ENCODE results near the gene CACNA1E. TPM values are rescaled to one million over a fixed set of nuclear protein-coding genes. Genes with fewer than 3 reads are reported as not detected.

CACNA1E gene
- total RNA-seq, 1 donor from 2014 or later = not detected

- TF ChIP-seq, protein P1, sequence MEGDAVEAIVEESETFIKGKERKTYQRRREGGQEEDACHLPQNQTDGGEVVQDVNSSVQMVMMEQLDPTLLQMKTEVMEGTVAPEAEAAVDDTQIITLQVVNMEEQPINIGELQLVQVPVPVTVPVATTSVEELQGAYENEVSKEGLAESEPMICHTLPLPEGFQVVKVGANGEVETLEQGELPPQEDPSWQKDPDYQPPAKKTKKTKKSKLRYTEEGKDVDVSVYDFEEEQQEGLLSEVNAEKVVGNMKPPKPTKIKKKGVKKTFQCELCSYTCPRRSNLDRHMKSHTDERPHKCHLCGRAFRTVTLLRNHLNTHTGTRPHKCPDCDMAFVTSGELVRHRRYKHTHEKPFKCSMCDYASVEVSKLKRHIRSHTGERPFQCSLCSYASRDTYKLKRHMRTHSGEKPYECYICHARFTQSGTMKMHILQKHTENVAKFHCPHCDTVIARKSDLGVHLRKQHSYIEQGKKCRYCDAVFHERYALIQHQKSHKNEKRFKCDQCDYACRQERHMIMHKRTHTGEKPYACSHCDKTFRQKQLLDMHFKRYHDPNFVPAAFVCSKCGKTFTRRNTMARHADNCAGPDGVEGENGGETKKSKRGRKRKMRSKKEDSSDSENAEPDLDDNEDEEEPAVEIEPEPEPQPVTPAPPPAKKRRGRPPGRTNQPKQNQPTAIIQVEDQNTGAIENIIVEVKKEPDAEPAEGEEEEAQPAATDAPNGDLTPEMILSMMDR (IDR thresholded peaks at IDR 0.05) = no peak
Observed at GRCh38 chr1:181554465-181554864, 71.1 kb downstream of the CACNA1E start.

GRCh38 chr1:181556631-181557030 lies 73.3 kb downstream of the CACNA1E start:
- TF ChIP-seq, protein P1 (IDR thresholded peaks at IDR 0.05) = no peak
- no peaks in the 10 kb centered on the region for H3K9me3 Mint-ChIP-seq (ENCODE audit: low read depth)
- no peaks in the 10 kb centered on the region for H3K36me3 Mint-ChIP-seq (ENCODE audit: low read depth)
- no peaks in the 10 kb centered on the region for H3K27me3 Mint-ChIP-seq (ENCODE audit: low read depth)
- H3K27ac Mint-ChIP-seq (ENCODE audit: unreplicated experiment) = no peak overlapping the region
- DNase-seq (ENCODE audit: low spot score) = no peak
- H3K4me1 Mint-ChIP-seq (ENCODE audit: low read depth) = no peaks in the 10 kb centered on the region
- no peak overlapping the region for H3K4me3 Mint-ChIP-seq (ENCODE audit: unreplicated experiment)

More at GRCh38 chr1:181554465-181554864, 71.1 kb downstream of the CACNA1E start:
- H3K27ac Mint-ChIP-seq (ENCODE audit: unreplicated experiment) = no peak overlapping the region
- H3K9me3 Mint-ChIP-seq (ENCODE audit: low read depth) = no peaks in the 10 kb centered on the region
- H3K27me3 Mint-ChIP-seq (ENCODE audit: low read depth) = no peaks in the 10 kb centered on the region
- DNase-seq (ENCODE audit: low spot score) = no peak
- H3K4me1 Mint-ChIP-seq (ENCODE audit: low read depth) = no peaks in the 10 kb centered on the region
- H3K4me3 Mint-ChIP-seq (ENCODE audit: unreplicated experiment) = no peak overlapping the region
- H3K36me3 Mint-ChIP-seq (ENCODE audit: low read depth) = no peaks in the 10 kb centered on the region

DNA sequence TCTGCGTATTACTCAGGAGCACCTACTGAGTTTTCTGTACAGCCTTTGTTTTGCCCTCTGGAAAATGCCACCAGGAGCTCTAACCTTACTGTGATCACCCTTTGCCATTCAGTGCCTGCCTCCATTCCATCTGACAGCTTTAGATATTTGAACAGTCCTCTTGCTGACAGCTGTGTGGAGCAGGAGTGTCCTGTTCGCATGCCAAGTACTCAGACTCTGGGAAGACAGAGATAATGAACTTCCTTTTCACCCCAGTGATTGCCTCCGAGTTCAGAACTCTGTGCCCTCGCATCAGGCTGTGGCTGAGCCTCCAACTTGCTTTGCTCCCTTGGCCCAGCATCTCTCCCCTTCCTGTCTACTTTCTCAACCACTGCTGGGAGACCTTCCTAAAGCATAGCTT lies 74.0 kb downstream of the CACNA1E start:
- H3K36me3 Mint-ChIP-seq (ENCODE audit: low read depth) = no peaks in the 10 kb centered on the region
- H3K27ac Mint-ChIP-seq (ENCODE audit: unreplicated experiment) = no peak overlapping the region
- no peaks in the 10 kb centered on the region for H3K9me3 Mint-ChIP-seq (ENCODE audit: low read depth)
- no peak for DNase-seq (ENCODE audit: low spot score)
- TF ChIP-seq, protein P1 (IDR thresholded peaks at IDR 0.05) = no peak
- no peaks in the 10 kb centered on the region for H3K4me1 Mint-ChIP-seq (ENCODE audit: low read depth)
- no peaks in the 10 kb centered on the region for H3K27me3 Mint-ChIP-seq (ENCODE audit: low read depth)
- H3K4me3 Mint-ChIP-seq (ENCODE audit: unreplicated experiment) = no peak overlapping the region

- Mint-ChIP-seq H3K4me3 (ENCODE audit: unreplicated experiment) (no peak overlapping the region), H3K4me1 (ENCODE audit: low read depth) (no peaks in the 10 kb centered on the region), H3K36me3 (ENCODE audit: low read depth) (no peaks in the 10 kb centered on the region), H3K9me3 (ENCODE audit: low read depth) (no peaks in the 10 kb centered on the region), H3K27ac (ENCODE audit: unreplicated experiment) (no peak overlapping the region), H3K27me3 (ENCODE audit: low read depth) (no peaks in the 10 kb centered on the region)
- TF ChIP-seq, protein P1 (IDR thresholded peaks at IDR 0.05) = no peak
- DNase-seq (ENCODE audit: low spot score) = no peak
Observed at GRCh38 chr1:181558416-181558815, 75.1 kb downstream of the CACNA1E start.

DNA sequence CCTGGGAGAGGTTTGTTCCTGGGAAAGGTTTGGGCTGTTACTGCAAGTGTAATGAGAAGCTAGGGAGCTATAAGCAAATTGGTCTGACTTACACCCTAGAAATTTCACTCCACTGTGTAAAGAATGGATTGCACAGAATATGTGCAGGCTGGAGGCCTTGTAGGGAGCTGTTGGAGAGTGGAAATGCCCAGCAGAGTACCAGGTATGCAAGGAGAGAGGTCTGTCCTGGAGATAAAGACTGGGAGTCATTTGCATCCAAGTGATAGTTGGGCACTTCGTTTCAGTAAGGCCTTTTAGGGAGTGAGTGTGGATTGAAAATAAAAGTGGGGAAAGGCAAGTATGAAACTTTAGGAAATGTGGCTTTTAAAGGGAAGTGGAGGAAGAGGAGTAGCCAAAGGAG lies 75.8 kb downstream of the CACNA1E start:
- H3K4me1 Mint-ChIP-seq (ENCODE audit: low read depth) = no peaks in the 10 kb centered on the region
- TF ChIP-seq, protein P1 (IDR thresholded peaks at IDR 0.05) = no peak
- H3K4me3 Mint-ChIP-seq (ENCODE audit: unreplicated experiment) = no peak overlapping the region
- no peaks in the 10 kb centered on the region for H3K36me3 Mint-ChIP-seq (ENCODE audit: low read depth)
- H3K27ac Mint-ChIP-seq (ENCODE audit: unreplicated experiment) = no peak overlapping the region
- no peak for DNase-seq (ENCODE audit: low spot score)
- no peaks in the 10 kb centered on the region for H3K27me3 Mint-ChIP-seq (ENCODE audit: low read depth)
- peaks cover 3% of the 10 kb centered on the region for H3K9me3 Mint-ChIP-seq (ENCODE audit: low read depth)
